Spleen (tissue), 7 donors: ENCODE data around the gene TTC28.

Experiments
- CTCF ChIP-seq, 11 experiments: fragments of 200-600 bp in 7 of 11; fragments of 450-650 bp in 4 of 11; sonication (generic) in 4 of 11; IDR thresholded peaks in 8 of 11; conservative IDR thresholded peaks in 3 of 11; 1 replicate in 7 of 11; 2 replicates in 4 of 11; pipeline versions ENCODE4 v1.4.0 to v1.8.0; 2016 to 2021; ENCODE audit warnings: antibody characterized with exemption in 11 of 11, inconsistent platforms in 4 of 11, mild to moderate bottlenecking in 1 of 11
- POLR2A ChIP-seq, 3 donors: fragments of 450-650 bp; IDR thresholded peaks; one replicate each; pipeline ENCODE4 v1.5.1; 2017; ENCODE audit warnings: antibody characterized with exemption in 3 of 3, mild to moderate bottlenecking in 1 of 3
- POLR2AphosphoS5 ChIP-seq, 3 donors: sonication (generic); formaldehyde crosslinking; IDR thresholded peaks; one replicate each; pipeline ENCODE4 v1.5.1; 2017; ENCODE audit warnings: antibody characterized with exemption in 3 of 3
- donor health status: DM: no; HTN: no; CAD: no; lungs with moderate emphysema.
- donor health status: DM: no; HTN: no; CAD: no.
- donor health status: DM: no; HTN: no; CAD: no.

- TF ChIP-seq CTCF (IDR thresholded peaks at IDR 0.05 in 8 of 11, conservative IDR thresholded peaks at IDR 0.05 in 3 of 11) (no peak), POLR2A (IDR thresholded peaks at IDR 0.05) (no peak), POLR2AphosphoS5 (IDR thresholded peaks at IDR 0.05) (no peak)
These were observed 262.2 kb downstream of the TTC28 start for GRCh38 chr22:28417431-28417830.
